Measurements from ENCODE around the gene DDOST.

The DDOST gene

DNA sequence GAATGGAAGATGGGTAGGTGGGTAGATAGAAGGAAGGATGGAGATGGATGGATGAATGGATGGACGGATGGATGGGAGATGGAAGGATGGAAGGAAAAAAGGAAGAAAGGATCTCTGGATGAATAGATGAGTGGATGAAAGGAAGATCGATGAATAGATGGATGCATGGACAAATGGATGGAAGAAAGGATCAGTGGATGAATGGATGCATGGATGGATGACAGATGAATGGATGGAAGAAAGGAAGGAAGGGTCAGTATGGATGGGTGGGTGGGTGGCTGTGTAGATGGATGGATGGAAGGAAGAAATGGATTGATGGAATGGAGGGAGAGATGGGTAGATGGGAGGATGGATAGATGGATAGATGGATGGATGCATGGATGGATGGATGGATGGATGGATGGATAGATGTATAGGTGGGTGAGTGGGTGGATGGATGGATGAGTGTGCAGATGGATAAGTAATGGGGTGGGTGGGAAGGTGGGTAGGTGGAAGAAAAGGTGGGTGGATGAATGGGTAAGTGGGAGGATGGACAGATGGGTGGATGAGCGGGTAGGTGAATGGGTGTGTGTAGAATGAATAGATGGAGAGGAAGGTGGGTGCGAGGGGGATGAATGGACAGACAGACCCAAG is 42.1 kb upstream of the DDOST start:
- H3K27ac ChIP-seq (ENCODE audit: low read length, poor library complexity, severe bottlenecking): no peak overlapping the region
- H3K9me3 ChIP-seq (ENCODE audit: control insufficient read depth, low read length): no peaks in the 10 kb centered on the region
- no peak overlapping the region for H3K23ac ChIP-seq (ENCODE audit: low read length in 2 of 2)
- H2AK5ac ChIP-seq (ENCODE audit: low read length, severe bottlenecking): no peak overlapping the region
- peaks cover 0 to 6% of the 10 kb centered on the region in 2 experiments for H3K27me3 ChIP-seq (ENCODE audit: control insufficient read depth in 1 of 2, insufficient read depth in 1 of 2, low read length in 2 of 2)
- DNase-seq: no peak
- H3K79me1 ChIP-seq (replicated peaks; ENCODE audit: low read length, poor library complexity, severe bottlenecking): no peaks in the 10 kb centered on the region
- no peak overlapping the region for H3K4me2 ChIP-seq (ENCODE audit: low read length, poor library complexity, severe bottlenecking)
- H3K4me1 ChIP-seq (ENCODE audit: control insufficient read depth, insufficient read depth, low read depth, low read length): peaks cover 13% of the 10 kb centered on the region
- no peak overlapping the region for H4K8ac ChIP-seq (ENCODE audit: low read length)
- no peak overlapping the region for H3K9ac ChIP-seq (ENCODE audit: low read length)
- H3K14ac ChIP-seq (ENCODE audit: low read length in 2 of 2): no peak overlapping the region
- no peak overlapping the region for H4K91ac ChIP-seq (ENCODE audit: low read length)
- no peak overlapping the region for H2BK15ac ChIP-seq (ENCODE audit: low read depth, poor library complexity, severe bottlenecking)
- peaks cover 0 to 12% of the 10 kb centered on the region in 2 experiments for H3K36me3 ChIP-seq (ENCODE audit: control insufficient read depth in 1 of 2, insufficient read depth in 2 of 2, low read depth in 1 of 2, low read length in 2 of 2)
- 90% methylated on average over 3 of the region's 4 CpGs for WGBS
- H3K4ac ChIP-seq (ENCODE audit: low read depth in 1 of 2, low read length in 2 of 2): no peak overlapping the region
- H2BK5ac ChIP-seq (ENCODE audit: low read depth, low read length, poor library complexity, severe bottlenecking): no peak overlapping the region
- H3K4me3 ChIP-seq (ENCODE audit: insufficient read depth in 1 of 2, low read depth in 1 of 2, low read length in 2 of 2): no peak overlapping the region
- H3K18ac ChIP-seq (ENCODE audit: low read depth in 1 of 2, low read length in 2 of 2): no peak overlapping the region
- H2BK12ac ChIP-seq (ENCODE audit: low read length in 2 of 2): no peak overlapping the region
- H2AFZ ChIP-seq (ENCODE audit: low read depth, low read length): no peak overlapping the region
- H2BK120ac ChIP-seq (ENCODE audit: low read depth, low read length): no peak overlapping the region

DNA sequence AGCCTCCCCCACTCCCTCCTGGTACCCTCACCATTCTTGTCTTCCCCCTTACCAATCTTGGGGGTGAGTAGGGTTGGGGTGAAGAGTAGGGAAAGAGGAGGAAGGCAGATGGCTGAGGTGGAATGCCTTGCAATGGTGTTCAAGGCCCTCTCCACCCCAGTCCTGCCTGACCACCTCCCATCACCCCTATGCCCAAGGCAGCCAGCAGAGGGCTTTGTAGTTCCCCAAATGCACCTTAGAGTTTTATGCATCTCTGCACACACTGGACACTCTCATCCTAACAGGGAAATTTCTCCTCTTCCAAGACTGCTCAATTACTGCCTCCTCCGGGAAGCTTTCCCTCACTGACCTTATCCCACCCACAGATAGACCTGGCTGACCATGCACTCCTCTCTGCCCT is 41.2 kb upstream of the DDOST start:
- H4K91ac ChIP-seq (ENCODE audit: low read length): no peak overlapping the region
- H2BK15ac ChIP-seq (ENCODE audit: low read depth, poor library complexity, severe bottlenecking): no peak overlapping the region
- H3K36me3 ChIP-seq (ENCODE audit: control insufficient read depth in 1 of 2, insufficient read depth in 2 of 2, low read depth in 1 of 2, low read length in 2 of 2): peaks cover 0 to 12% of the 10 kb centered on the region in 2 experiments
- no peak overlapping the region for H3K18ac ChIP-seq (ENCODE audit: low read depth in 1 of 2, low read length in 2 of 2)
- H2AK5ac ChIP-seq (ENCODE audit: low read length, severe bottlenecking): no peak overlapping the region
- no peak overlapping the region for H3K27ac ChIP-seq (ENCODE audit: low read length, poor library complexity, severe bottlenecking)
- no peak overlapping the region for H3K9ac ChIP-seq (ENCODE audit: low read length)
- no peak overlapping the region for H3K4ac ChIP-seq (ENCODE audit: low read depth in 1 of 2, low read length in 2 of 2)
- H2BK12ac ChIP-seq (ENCODE audit: low read length in 2 of 2): no peak overlapping the region
- no peaks in the 10 kb centered on the region for H3K9me3 ChIP-seq (ENCODE audit: control insufficient read depth, low read length)
- H3K4me3 ChIP-seq (ENCODE audit: insufficient read depth in 1 of 2, low read depth in 1 of 2, low read length in 2 of 2): no peak overlapping the region
- 100% methylated on average over 1 of the region's 1 CpG for WGBS
- H2AFZ ChIP-seq (ENCODE audit: low read depth, low read length): no peak overlapping the region
- H3K23ac ChIP-seq (ENCODE audit: low read length in 2 of 2): no peak overlapping the region
- peaks cover 0 to 6% of the 10 kb centered on the region in 2 experiments for H3K27me3 ChIP-seq (ENCODE audit: control insufficient read depth in 1 of 2, insufficient read depth in 1 of 2, low read length in 2 of 2)
- peaks cover 18% of the 10 kb centered on the region for H3K4me1 ChIP-seq (ENCODE audit: control insufficient read depth, insufficient read depth, low read depth, low read length)
- no peak overlapping the region for H2BK120ac ChIP-seq (ENCODE audit: low read depth, low read length)
- no peak overlapping the region for H4K8ac ChIP-seq (ENCODE audit: low read length)
- no peak overlapping the region for H3K14ac ChIP-seq (ENCODE audit: low read length in 2 of 2)
- H3K79me1 ChIP-seq (replicated peaks; ENCODE audit: low read length, poor library complexity, severe bottlenecking): peaks cover 2% of the 10 kb centered on the region
- no peak overlapping the region for H3K4me2 ChIP-seq (ENCODE audit: low read length, poor library complexity, severe bottlenecking)
- peak; percentile 16 for DNase-seq
- no peak overlapping the region for H2BK5ac ChIP-seq (ENCODE audit: low read depth, low read length, poor library complexity, severe bottlenecking)

DNA sequence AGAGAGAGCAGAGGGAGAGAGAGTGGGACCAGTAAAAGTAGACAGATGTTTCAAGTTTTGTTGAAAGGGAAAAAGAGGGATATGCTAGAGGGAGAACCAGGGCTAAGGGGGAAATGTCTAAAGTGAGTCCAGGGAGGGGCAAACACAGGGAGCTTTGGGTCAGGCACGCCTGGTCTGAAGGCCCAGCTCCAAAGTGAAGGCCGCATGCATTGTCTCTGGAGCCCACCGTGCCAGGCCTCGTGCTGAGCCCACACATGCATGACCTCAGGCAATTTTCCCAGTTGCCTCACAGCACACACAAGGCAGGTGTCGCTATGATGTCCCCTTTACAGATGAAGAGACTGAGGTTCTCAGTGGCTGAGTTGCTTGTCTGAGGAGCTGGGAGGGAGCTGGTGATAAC is 40.7 kb upstream of the DDOST start:
- no peak overlapping the region for H3K4me3 ChIP-seq (ENCODE audit: insufficient read depth in 1 of 2, low read depth in 1 of 2, low read length in 2 of 2)
- no peak overlapping the region for H2BK5ac ChIP-seq (ENCODE audit: low read depth, low read length, poor library complexity, severe bottlenecking)
- H3K36me3 ChIP-seq (ENCODE audit: control insufficient read depth in 1 of 2, insufficient read depth in 2 of 2, low read depth in 1 of 2, low read length in 2 of 2): peaks cover 0 to 12% of the 10 kb centered on the region in 2 experiments
- H3K14ac ChIP-seq (ENCODE audit: low read length in 2 of 2): no peak overlapping the region
- no peak overlapping the region for H2BK12ac ChIP-seq (ENCODE audit: low read length in 2 of 2)
- H2BK120ac ChIP-seq (ENCODE audit: low read depth, low read length): no peak overlapping the region
- H3K79me1 ChIP-seq (replicated peaks; ENCODE audit: low read length, poor library complexity, severe bottlenecking): peaks cover 2% of the 10 kb centered on the region
- no peaks in the 10 kb centered on the region for H3K9me3 ChIP-seq (ENCODE audit: control insufficient read depth, low read length)
- H2BK15ac ChIP-seq (ENCODE audit: low read depth, poor library complexity, severe bottlenecking): no peak overlapping the region
- no peak overlapping the region for H2AFZ ChIP-seq (ENCODE audit: low read depth, low read length)
- H4K8ac ChIP-seq (ENCODE audit: low read length): peak overlapping the region; percentile 29
- H3K27ac ChIP-seq (ENCODE audit: low read length, poor library complexity, severe bottlenecking): no peak overlapping the region
- H3K9ac ChIP-seq (ENCODE audit: low read length): no peak overlapping the region
- peaks cover 22% of the 10 kb centered on the region for H3K4me1 ChIP-seq (ENCODE audit: control insufficient read depth, insufficient read depth, low read depth, low read length)
- no peak overlapping the region for H3K18ac ChIP-seq (ENCODE audit: low read depth in 1 of 2, low read length in 2 of 2)
- H3K4me2 ChIP-seq (ENCODE audit: low read length, poor library complexity, severe bottlenecking): no peak overlapping the region
- H3K27me3 ChIP-seq (ENCODE audit: control insufficient read depth in 1 of 2, insufficient read depth in 1 of 2, low read length in 2 of 2): peaks cover 0 to 6% of the 10 kb centered on the region in 2 experiments
- WGBS: 85% methylated on average over 4 of the region's 5 CpGs
- H4K91ac ChIP-seq (ENCODE audit: low read length): no peak overlapping the region
- H3K23ac ChIP-seq (ENCODE audit: low read length in 2 of 2): no peak overlapping the region
- DNase-seq: no peak
- H2AK5ac ChIP-seq (ENCODE audit: low read length, severe bottlenecking): no peak overlapping the region
- no peak overlapping the region for H3K4ac ChIP-seq (ENCODE audit: low read depth in 1 of 2, low read length in 2 of 2)

DNA sequence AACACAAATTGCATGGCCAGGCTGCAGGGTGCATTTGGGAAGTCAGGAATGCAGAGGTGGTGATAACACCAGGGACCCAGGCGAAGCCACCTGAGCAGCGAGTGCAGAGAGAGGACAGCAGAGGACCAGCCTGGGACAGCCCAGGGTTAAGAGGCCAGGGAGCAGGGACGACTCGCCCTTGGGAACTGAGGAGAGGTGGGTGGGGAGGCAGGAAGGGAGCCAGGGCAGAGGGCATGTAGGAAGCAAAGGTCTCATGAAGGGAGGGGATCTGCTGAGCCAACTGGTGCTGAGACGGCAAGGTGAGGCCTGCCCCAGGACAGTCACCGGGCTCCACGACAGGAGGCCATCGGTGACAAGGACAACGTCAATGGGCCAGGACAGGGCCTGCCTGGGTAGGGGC is 40.3 kb upstream of the DDOST start:
- no peak overlapping the region for H2BK5ac ChIP-seq (ENCODE audit: low read depth, low read length, poor library complexity, severe bottlenecking)
- H3K4ac ChIP-seq (ENCODE audit: low read depth in 1 of 2, low read length in 2 of 2): no peak overlapping the region
- H2BK15ac ChIP-seq (ENCODE audit: low read depth, poor library complexity, severe bottlenecking): no peak overlapping the region
- WGBS: 94% methylated on average over 9 of the region's 9 CpGs
- peaks cover 0 to 12% of the 10 kb centered on the region in 2 experiments for H3K36me3 ChIP-seq (ENCODE audit: control insufficient read depth in 1 of 2, insufficient read depth in 2 of 2, low read depth in 1 of 2, low read length in 2 of 2)
- no peak overlapping the region for H3K9ac ChIP-seq (ENCODE audit: low read length)
- H4K8ac ChIP-seq (ENCODE audit: low read length): no peak overlapping the region
- DNase-seq: no peak
- no peak overlapping the region for H4K91ac ChIP-seq (ENCODE audit: low read length)
- no peak overlapping the region for H3K4me2 ChIP-seq (ENCODE audit: low read length, poor library complexity, severe bottlenecking)
- no peak overlapping the region for H2AK5ac ChIP-seq (ENCODE audit: low read length, severe bottlenecking)
- H3K27me3 ChIP-seq (ENCODE audit: control insufficient read depth in 1 of 2, insufficient read depth in 1 of 2, low read length in 2 of 2): peaks cover 0 to 6% of the 10 kb centered on the region in 2 experiments
- H3K18ac ChIP-seq (ENCODE audit: low read depth in 1 of 2, low read length in 2 of 2): no peak overlapping the region
- H2BK120ac ChIP-seq (ENCODE audit: low read depth, low read length): no peak overlapping the region
- no peak overlapping the region for H2AFZ ChIP-seq (ENCODE audit: low read depth, low read length)
- no peak overlapping the region for H3K23ac ChIP-seq (ENCODE audit: low read length in 2 of 2)
- H3K14ac ChIP-seq (ENCODE audit: low read length in 2 of 2): no peak overlapping the region
- H3K27ac ChIP-seq (ENCODE audit: low read length, poor library complexity, severe bottlenecking): no peak overlapping the region
- peaks cover 22% of the 10 kb centered on the region for H3K4me1 ChIP-seq (ENCODE audit: control insufficient read depth, insufficient read depth, low read depth, low read length)
- no peak overlapping the region for H3K4me3 ChIP-seq (ENCODE audit: insufficient read depth in 1 of 2, low read depth in 1 of 2, low read length in 2 of 2)
- H3K9me3 ChIP-seq (ENCODE audit: control insufficient read depth, low read length): no peaks in the 10 kb centered on the region
- H2BK12ac ChIP-seq (ENCODE audit: low read length in 2 of 2): peak overlapping the region in 1 of 2 experiments; percentile 1
- H3K79me1 ChIP-seq (replicated peaks; ENCODE audit: low read length, poor library complexity, severe bottlenecking): peaks cover 2% of the 10 kb centered on the region
